ENCODE measurements around the gene PSME1. TPM values are rescaled to one million over a fixed set of nuclear protein-coding genes. Genes with fewer than 3 reads are reported as not detected.

The PSME1 gene
- total and polyA plus RNA-seq, 2 of the 13 experiments (the other 11 are each of a cell fraction or from before 2014, with no cell fraction given): 159 to 608 TPM

- TF ChIP-seq ZNF296 (CRISPR knock-in tag; conservative IDR thresholded peaks at IDR 0.05) (no peak), ETV6 (CRISPR knock-in tag; conservative IDR thresholded peaks at IDR 0.05) (peak; percentile 87), ZNF709 (CRISPR knock-in tag; IDR thresholded peaks at IDR 0.05) (peak; percentile 88), ZFP37 (CRISPR knock-in tag; IDR thresholded peaks at IDR 0.05; ENCODE audit: borderline replicate concordance) (peak; percentile 95), ZNF496 (CRISPR knock-in tag; IDR thresholded peaks at IDR 0.05; ENCODE audit: insufficient replicate concordance) (no peak), SKIL (CRISPR knock-in tag; IDR thresholded peaks at IDR 0.05; ENCODE audit: borderline replicate concordance) (no peak), ZNF766 (CRISPR knock-in tag; IDR thresholded peaks at IDR 0.05; ENCODE audit: borderline replicate concordance) (peak; percentile 92), ZNF780A (CRISPR knock-in tag; IDR thresholded peaks at IDR 0.05) (no peak), FOXC1 (CRISPR knock-in tag; IDR thresholded peaks at IDR 0.05; ENCODE audit: borderline replicate concordance) (peak; percentile 85; the same call in 1 of the 2 replicates), HBP1 (CRISPR knock-in tag; IDR thresholded peaks at IDR 0.05; ENCODE audit: low read depth) (peak; percentile 91), SOX13 (IDR thresholded peaks at IDR 0.05) (no peak; the same call in 1 of the 2 replicates), SOX13 (CRISPR knock-in tag; conservative IDR thresholded peaks at IDR 0.05 in 1 of 2, IDR thresholded peaks at IDR 0.05 in 1 of 2) (peak; percentile 4 to 78; a peak in 3 of 4 replicates), PREB (CRISPR knock-in tag; IDR thresholded peaks at IDR 0.05) (no peak), SRY (CRISPR knock-in tag; IDR thresholded peaks at IDR 0.05) (no peak), NFE2 (CRISPR knock-in tag; IDR thresholded peaks at IDR 0.05) (no peak; the same call in 1 of the 2 replicates), ZNF143 (CRISPR knock-in tag; IDR thresholded peaks at IDR 0.05) (peak; percentile 53), HINFP (CRISPR knock-in tag; IDR thresholded peaks at IDR 0.05; ENCODE audit: low read depth) (peak; percentile 78), REXO4 (CRISPR knock-in tag; IDR thresholded peaks at IDR 0.05; ENCODE audit: borderline replicate concordance) (no peak), ZNF850 (CRISPR knock-in tag; conservative IDR thresholded peaks at IDR 0.05) (no peak), ZNF33A (CRISPR knock-in tag; IDR thresholded peaks at IDR 0.05; ENCODE audit: borderline replicate concordance) (no peak), ONECUT2 (CRISPR knock-in tag; IDR thresholded peaks at IDR 0.05) (peak; percentile 31; the same call in 1 of the 2 replicates)
Measured at GRCh38 chr14:24114532-24115421, 21.2 kb upstream of the PSME1 start, which contains the start of the genes DCAF11 and NRL (continued).

All from HepG2 (cell line).